Measurements from ENCODE around the gene PTGIR.

Gene PTGIR

DNA sequence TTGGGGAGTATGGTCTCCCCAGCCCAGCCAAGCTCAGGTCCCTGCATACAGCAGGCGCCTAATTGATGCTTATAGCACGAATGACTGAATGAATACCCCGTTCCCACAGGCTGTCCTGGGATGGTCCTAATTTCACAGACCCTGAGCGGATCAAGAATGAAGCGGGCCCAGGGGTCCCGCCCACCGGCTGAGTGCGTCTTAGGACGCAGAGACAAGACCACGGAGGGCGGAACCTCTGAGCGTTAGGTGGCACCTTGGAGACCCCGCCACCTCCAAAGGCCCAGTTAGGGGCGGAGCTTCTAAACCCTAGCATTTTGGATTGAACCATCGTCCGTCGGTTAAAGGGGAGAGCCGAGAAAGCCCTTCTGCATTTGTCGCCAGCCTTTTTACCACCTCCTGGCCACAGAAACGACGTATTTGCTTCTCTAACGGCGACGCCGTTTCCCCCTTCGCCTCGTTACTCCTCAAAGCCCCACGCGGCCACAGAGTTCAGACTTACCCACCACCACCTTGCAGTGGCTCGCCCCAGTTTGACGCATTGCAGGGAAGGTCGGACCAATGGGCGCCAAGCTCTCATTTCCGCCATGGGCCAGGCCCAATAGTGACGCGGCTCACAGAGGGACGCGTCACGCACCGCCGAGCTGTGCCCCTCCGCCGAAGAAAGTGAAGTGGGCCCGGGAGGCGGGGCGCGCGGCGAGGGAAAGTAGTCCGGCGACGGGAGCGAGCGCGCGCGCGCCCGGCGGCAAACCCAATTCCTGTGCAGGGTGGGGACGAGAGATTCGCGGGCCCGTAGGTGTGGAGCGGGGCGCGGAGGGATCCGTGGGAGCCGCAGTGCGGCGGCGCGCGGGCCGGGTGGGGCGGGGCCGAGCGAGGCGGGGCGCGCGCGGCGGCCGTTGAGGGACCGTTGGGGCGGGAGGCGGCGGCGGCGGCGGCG, 24.2 kb downstream of the PTGIR start:
- DNase-seq (ENCODE audit: low read depth) = peak; percentile 95

DNA sequence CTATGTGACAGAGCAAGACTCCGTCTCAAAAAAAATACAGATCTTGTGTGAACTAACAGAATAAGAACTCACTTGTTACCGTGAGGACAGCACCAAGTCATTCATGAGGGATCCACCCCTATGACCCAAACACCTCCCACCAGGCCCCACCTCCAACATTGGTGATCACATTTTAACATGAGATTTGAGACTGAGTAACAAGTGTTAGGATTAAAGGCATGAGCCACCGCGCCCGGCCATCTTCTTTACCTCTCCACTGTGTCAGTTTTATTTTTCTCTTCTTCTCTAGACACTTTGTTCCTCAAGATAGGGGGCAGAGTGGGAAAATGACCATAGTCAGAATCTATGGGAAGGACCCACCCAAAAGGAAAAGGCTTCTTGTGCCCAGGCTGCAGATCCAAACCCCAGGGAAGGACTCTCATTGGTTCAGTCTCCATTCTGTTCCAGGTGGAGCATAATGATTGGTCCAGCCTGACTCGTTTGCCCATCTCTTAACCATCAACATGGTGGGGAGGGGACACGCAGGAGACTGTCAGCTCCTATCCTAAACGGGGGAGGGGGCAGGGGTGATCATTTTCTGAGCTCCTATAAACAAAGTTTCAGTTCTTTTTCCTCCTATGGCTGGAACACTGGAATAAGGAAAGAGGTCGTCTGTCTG, 25.0 kb downstream of the PTGIR start:
- no peak for DNase-seq (ENCODE audit: low read depth)

DNA sequence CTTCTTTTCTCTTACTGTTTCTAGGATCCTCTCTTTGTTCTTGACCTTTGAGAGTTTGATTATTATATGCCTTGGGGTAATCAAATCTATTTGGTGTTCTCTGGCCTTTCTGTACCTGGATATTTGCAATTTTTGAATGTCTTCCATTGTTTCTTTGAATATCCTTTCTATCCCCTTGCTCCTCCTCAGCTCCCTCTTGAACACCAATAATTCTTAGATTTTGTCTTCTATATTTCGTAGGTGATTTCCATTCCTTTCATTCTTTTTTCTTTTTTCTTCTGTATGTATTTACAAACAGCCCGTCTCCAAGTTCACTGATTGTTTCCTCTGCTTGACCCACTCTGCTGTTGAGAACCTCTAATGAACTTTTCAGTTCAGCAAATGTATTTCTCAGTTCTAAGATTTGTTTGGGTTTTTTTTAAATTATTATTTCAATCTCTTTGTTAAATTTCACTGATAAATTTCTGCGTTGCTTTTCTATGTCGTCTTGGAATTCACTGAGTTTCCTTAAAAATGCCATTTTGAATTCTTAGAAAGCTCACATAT, 26.4 kb downstream of the PTGIR start:
- no peak for DNase-seq (ENCODE audit: low read depth)

DNA sequence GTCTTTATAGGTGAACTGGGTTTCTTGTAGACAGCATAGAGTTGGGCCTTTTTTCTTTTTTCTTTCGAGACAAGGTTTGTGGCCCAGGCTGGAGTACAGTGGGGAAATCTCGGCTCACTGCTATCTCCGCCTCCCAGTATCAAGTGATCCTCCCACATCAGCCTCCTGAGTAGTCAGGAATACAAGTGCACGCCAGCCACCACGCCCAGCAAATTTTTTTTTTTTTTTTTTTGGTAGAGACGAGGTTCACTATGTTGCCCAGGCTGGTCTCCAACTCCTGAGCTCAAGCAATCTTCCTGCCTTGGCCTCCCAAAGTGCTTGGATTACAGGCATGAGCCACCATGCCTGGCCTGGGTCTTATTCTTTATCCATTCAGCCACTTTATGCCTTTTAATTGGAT, 28.9 kb downstream of the PTGIR start:
- DNase-seq (ENCODE audit: low read depth) = no peak

DNA sequence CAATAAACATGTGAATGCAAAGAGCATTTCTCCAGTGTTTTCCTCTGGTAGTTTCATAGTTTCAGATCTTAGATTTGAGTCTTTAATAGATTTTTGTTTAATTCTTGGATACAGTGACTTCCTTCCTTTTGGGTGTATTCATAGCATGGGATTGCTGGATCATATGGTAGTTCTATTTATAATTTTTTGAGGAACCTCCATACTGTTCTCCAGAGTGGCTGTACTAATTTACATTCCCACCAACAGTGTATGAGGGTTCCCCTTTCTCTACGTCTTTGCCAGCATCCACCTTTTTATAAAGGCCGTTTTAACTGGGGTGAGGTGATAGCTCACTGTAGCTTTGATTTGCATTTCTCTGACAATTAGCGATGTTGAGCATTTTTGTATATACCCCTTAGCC, 33.0 kb downstream of the PTGIR start:
- DNase-seq (ENCODE audit: low read depth) = no peak

DNA sequence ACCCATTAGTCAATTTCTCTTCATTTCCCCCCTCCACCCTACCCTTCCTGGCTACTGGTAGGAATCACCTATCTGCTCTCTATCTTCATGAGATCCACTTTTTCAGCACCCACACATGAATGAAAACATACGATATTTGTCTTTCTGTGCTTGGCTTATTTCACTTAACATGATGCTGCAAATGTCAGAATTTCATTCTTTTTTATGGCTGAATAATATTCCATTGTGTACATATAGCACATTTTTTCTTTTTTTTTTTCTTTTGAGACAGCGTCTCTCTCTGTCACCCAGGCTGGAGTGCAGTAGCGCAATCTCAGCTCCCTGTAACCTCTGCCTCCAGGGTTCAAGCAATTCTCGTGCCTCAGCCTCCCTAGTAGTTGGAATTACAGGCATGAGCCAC, 33.6 kb downstream of the PTGIR start:
- DNase-seq (ENCODE audit: low read depth) = no peak

DNA sequence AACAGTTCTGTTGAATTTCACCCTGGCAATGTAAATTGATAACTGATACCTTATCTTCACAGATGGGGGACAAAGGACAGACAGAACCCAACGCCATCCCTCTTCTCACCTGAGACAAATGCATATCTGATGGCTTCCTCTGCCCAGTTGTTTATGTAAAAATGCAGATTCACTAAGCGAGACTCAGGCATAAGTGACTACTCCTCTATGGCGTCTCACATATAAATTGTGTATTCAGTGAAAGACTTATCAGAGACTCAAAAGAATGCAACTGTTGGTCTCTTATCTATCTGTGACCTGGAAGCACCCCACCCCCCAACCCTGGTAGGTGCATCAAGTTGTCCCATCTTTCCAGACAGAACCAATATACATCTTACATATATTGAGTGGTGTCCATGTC, 37.0 kb downstream of the PTGIR start:
- DNase-seq (ENCODE audit: low read depth) = no peak

DNA sequence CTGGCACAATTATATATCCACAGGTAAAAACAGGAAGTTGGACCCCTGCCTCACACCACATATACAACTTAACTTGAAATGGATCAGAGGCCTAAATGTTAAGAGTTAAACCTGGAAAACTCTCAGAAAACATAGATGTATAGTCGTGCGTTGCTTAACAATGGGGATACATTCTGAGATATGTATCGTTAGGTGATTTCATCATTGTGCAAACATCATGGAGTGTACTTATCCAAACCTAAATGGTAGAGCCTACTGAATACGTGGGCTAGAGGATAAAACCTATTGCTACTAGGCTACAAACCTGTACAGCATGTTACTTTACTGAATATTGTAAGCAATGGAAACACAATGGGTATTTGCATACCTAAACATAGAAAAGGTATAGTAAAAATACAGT, 38.6 kb downstream of the PTGIR start:
- no peak for DNase-seq (ENCODE audit: low read depth)

DNA sequence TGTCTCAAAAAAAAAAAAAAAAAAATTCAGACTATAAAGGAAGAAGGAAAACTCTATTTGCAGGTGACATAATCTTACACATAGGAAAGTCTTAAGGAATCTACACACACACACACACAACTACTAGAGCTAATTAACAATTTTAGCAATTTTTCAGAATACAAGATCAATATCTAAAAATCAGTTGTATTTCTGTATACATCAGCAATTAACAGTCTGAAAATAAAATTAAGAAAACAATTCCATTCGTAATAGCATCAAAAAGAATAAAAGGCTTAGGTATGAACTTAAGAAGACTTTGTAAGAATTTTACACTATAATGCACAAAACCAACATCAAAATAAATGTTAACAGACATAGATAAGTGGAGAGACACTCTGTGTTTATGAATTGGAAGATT, 39.4 kb downstream of the PTGIR start:
- DNase-seq (ENCODE audit: low read depth) = no peak

DNA sequence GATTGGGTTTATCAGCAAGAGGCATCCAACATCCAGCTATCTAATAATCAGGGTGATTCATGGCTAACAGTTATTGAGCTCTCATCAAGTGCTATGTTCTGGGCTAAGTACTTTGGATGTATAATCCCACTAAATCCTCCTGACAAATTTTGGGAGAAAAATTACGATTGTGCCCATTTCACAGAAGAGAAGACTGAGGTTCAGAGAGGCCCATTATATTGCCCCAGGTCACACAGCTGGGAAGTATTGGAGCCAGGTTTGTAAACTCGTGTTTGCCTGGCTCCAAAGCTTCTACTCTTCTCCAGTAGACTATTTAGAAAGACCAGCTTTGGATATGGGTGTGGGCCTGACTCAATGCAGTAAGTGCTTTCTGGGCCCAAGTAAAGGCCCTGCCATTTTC, 44.6 kb downstream of the PTGIR start:
- DNase-seq (ENCODE audit: low read depth) = no peak

DNA sequence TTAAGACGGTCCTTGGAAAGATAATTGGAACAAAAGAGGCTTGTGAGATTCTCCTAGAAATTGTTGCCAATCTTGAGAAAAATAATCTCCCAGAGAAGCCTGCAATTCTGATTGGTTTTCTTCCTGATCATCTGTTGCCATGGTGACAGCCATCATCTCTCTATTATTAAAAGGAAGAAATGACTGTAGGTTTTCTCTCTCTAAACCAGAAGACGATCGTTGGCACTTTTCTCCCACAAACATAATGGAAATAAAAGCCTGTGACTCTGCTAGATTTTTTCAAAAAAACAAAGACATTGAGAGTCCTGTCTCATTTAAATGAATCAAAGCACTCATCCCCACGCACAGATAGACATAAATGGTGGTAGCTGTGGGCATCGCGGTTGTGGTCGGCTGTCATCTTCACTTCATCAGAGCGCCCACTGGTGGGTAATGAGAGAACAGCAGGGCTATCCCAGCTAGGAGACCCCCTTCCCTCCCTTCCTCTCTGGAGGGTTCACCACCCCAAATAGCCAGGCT, 45.5 kb downstream of the PTGIR start:
- DNase-seq (ENCODE audit: low read depth) = no peak

DNA sequence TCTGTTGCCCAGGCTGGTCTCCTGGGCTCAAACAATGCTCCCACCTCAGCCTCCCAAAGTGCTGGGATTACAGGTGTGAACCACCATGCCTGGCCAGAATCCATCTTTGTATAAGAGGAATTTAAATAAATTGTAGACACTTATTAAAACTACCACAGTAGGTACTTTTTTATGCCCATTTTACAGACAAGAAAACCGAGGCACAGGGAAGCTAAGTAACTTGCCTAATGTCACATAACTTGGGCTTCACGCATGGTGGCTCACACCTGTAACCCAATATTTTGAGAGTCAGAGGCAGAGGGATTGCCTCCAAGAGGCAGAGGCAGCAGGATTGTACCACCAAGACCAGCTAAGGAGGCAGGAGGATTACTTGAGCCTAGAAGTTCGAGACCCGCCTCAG, 46.4 kb downstream of the PTGIR start:
- no peak for DNase-seq (ENCODE audit: low read depth)

DNA sequence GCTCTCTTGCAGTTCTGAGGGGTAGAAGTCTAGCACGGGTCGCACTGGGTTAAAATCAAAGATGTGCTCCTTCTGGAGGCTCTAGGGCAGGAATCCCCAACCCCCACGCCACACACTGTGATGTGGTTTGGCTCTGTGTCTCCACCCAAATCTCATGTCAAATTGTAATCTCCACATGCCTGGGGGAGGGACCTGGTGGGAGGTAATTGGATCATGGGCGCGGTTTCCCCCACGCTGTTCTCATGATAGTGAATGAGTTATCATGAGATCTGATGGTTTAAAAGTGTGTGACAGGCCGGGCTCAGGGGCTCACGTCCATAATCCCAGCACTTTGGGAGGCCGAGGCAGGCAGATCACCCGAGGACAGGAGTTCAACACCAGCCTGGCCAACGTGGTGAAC, 50.4 kb downstream of the PTGIR start:
- peak; percentile 31 for DNase-seq (ENCODE audit: low read depth)

DNA sequence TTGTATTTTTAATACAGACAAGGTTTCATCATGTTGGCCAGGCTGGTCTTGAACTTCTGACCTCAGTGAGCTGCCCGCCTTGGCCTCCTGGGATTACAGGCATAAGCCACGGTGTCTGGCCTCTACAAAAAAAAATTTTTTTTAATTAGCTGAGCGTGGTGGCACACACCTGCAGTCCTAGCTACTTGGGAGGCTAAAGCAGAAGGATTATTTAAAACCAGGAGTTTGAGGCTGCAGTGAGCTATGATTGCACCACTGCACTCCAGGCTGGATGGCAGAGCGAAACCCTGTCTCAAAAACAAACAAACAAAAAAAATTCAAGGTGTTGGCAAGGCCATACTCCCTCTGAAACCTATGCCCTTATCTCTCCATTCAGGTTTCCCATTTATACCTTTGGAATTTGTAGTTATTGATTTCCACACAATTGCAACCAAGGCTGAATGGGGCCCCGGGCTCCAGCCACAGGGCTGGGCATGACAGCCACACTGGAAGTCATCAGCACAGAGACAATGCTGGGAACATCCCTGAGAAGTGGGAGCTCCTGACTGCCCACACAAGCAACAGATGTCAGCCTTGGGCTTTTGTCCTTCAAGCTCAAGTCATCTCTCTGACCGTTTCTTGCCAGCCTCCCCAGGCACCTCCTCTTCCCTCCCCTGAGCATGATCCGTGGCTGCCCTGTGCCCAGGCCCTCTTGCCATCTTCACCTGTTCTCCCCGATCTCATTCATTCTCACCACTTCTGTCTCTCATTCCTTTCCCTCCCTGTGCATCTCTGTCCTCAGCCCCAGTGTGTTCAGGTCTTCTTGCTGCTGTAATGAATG, 51.0 kb downstream of the PTGIR start:
- no peak for DNase-seq (ENCODE audit: low read depth)

DNA sequence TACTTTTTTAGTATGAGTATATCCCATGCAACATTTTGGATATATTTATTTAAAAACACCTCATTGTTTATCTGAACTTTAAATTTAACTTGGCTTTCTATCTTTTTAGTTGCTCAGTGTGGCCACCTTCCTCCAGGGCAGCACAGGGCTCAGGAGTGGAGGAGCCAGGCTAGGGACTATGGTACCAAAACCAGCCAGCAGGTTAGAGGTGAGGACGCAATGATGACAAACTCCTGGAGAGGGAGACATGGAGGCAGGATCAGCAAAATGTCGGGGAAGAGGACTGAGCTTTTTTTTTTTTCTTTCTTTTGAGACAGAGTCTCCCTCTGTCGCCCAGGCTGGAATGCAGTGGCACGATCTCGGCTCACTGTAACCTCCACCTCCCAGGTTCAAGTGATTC, 53.4 kb downstream of the PTGIR start:
- DNase-seq (ENCODE audit: low read depth) = no peak

Data from stimulated activated CD4-positive, alpha-beta T cell treated with anti-CD3 and anti-CD28 coated beads, Interleukin-2, amount 100 ng/mL, for 4 hours (primary cell).